ENCODE measurements around the gene LDLRAP1.

GRCh38 chr1:25522031-25522655 is 21.3 kb upstream of the LDLRAP1 start:
- TF ChIP-seq POLR2AphosphoS5 (IDR thresholded peaks at IDR 0.05): no peak
- TF ChIP-seq CTCF (IDR thresholded peaks at IDR 0.05): no peak
- TF ChIP-seq EP300 (IDR thresholded peaks at IDR 0.05): no peak
- no peak for TF ChIP-seq POLR2A (IDR thresholded peaks at IDR 0.05)

All from sigmoid colon (tissue), 4 donors.